NCI-H1417 (cell line): ENCODE data around the gene MFAP4.
"Not testable (repeated sequence)": the region's sequence is repeated elsewhere in the genome, so short reads cannot be mapped to it uniquely, and the experiment has no call there.

ENCODE experiments used
- DNase-seq, 3 experiments: peaks; one replicate each; lab custom pipeline; 2025; lab: John Stamatoyannopoulos, UW

The MFAP4 gene

DNA sequence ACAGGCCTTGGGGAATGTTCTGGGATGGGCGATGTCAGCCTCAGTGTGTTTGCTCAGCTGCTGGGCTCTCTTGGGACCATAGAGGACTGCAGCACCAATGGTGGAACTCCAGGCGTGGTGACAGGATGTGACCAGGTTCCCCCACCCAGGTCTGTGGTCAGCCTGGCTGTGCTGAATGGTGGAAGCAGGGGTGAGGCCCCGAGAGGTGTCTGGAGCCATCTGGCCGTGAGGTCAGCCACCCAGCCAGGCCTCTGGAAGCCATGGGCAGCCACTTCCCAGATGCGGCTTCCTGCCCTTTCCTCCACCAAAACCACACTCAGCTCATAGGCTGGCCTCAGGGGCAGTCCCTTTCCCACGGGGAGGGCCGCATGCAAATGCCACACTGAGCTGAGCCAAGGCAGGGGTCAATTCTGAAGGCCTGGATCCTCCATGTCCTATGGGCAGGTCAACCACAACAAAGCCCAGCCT is 16.5 kb downstream of the MFAP4 start:
- DNase-seq, result no peak

DNA sequence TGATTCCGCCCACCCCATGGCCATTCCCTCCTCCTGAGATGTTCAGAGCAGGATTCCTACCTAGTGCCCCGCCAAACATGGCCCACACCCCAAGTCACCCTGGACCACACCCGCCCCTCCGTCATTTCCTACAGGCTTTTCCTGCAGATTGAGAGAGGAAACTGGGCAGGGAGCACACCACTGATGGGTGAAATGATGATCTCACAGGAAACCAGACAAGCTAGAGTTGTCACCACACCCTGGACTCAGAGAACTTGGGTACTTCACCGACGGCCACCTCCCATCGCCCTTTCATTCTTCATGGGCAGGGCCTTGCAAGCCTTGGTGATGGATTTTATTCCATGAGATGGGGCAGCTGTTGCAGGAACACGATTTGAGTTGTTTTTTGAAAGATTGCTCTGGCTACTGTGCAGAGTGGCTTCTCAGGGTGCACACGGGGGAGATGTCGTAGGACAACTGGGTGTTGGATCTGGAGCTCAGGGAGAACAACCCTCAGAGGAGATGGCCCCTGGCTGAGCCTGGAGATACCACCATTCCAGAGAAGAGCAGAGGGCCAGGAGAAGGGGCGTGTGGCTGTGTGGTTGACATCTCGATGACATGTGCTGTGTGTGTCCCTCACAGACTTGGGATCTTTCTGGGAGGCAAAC is 17.0 kb downstream of the MFAP4 start:
- no peak for DNase-seq

DNA sequence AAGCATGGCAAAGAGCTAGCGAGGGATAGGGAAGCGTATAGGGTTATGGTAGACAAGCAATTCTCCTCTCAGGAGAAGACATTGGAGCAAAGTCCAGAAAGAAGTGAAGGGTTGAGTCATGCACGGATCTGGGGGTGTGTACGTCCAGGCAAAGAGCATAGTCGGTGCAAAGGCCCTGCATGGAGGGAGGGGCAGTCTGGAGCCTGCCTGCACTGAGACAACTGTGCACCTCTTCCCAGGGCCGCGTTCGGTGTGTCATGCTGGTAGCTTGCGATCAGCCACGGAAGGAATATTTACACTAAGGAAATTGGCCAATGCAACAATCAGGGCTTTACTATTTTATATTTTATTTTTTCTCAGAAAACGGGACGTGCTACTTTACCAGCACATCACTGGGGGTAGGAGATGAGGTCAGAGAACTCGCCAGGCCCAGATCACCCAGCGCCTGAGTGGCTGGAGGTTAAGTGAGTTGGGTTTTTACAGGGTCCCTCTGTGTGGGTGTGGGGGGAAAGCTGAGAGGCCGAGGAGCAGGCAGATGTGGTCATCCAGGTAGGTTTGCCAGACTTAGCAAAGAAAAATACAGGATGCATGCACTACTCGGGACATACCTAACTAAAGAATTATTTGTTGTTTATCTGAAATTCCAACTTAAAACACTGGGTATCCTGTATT is 17.7 kb downstream of the MFAP4 start:
- DNase-seq, result no peak

DNA sequence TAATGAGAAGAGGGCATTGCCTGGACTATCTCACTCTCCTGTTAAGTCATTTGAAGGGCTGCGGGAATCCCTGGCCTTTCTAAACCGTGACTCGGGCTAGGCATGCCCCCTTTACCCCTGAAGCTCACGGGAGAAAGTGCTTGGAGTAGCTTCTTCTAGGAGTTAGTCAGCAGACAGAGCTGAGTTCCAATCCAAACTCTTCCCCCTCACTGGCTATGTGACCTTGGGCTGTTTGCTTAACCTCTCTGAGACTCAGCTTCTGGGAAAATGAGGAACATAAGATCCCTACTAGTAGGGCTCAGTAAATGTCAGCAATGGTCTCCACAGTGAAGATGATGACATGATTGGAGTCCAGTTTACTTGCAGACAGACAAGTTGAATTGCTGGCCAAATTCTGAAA is 18.8 kb downstream of the MFAP4 start:
- DNase-seq, result no peak

DNA sequence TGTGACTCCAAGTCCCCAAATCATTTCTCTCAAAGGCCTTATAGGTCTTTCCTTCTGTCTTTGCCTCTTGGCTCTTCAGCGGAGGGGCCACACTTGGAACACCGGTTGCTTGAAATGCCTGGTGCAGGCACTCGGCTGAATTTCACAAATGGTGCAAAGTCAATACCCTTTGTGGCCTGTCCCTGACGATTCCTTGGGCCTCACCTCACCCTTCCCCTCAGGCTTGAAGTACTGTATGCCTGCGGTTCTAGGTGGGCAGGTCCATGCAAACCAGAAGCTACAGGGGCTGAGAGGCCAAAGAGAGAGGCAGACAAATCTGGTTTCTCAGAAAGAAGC is 20.4 kb downstream of the MFAP4 start:
- DNase-seq, result no peak

DNA sequence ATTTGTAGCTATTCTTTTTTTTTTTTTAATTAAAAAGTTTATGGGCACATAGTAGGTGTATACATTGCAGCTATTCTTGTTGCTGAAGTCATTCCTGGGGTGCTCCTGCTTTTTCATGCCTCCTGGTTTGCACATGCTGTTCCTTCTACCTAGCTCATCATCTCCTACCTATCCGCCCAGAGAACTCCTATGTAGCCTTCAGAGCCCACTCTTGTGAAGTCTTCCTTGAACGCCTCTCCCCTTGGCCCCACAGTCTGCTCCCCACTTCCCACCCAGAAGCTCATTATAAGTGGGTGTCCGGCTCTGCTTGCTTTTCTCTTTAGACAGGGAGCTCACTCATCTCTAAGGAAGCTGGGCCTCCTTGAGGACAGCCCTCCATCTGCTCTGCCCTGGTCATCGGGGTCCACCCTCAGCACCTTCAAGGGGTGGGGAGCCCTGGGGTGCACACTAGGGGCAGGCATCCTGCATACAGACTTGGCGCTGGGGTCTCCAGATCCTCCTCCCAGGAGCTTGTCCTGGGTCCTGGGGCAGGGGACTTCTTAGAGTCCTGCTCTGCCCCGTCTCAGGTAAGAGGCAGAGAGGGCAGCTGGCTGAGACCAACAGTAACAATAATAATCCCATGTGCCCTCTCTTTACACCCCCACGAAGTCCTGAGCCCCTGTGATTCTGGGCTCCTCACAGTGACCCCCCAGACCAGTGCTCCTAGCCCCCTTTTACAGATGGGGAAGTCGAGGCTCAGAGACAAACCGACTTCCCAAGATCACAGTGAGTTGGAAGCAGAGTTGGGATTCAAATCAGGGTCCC is 21.0 kb downstream of the MFAP4 start:
- no peak for DNase-seq

DNA sequence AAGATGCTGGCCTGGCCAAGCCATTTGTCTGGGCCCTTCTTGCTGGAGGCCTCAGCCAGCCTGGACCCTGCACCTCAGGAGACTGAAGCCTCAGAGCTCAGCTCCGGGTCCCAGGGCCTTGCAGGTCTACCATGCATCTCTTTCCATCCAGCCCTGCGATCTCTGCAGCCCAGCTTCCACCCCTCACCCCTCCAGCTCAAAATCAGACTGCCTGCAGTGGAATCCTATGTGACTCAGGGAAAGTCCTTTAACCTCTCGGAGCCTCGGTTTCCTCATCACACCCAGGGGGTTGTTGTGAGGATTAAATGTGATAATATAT is 21.5 kb downstream of the MFAP4 start:
- no peak for DNase-seq

DNA sequence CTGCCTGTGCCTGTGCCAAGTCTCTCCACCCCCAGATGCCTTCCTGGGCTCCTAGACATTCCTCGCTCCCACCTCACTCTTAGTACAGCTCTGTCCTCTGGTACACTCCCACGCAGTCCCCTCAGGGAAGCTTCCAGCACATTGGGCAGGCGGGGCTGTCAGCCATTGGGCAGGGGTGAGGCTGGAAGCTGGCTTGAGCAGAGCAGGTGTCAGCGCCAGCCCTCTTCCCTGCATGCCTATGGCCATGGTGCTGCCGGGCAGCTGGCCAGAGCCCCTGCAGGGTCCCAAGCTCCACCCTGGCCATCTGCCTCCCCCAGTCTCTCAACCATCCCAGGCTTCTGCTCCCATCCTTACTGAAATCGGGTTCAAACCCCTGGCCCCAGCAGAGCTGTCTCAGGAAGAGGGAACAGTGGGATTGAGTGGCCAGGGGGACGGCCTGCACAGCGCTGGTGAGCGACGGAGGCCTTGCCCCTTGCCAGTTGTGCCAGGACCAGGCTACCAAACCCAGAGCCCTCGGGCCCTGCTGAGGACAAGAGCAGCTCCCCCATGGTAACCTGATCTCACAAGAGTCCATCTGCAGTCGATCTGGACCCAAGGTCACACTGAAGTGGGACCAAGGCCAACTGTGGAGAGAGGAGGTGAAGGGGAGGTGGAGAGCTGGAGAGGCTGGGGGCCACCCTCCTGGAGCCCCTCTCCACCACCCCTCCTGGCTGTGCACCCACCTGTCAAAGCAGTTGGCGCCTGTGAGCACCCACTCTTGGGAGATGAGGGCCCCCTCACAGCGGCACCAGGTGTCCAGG is 22.1 kb downstream of the MFAP4 start:
- peak in 1 of 3 experiments; percentile 42 for DNase-seq

DNA sequence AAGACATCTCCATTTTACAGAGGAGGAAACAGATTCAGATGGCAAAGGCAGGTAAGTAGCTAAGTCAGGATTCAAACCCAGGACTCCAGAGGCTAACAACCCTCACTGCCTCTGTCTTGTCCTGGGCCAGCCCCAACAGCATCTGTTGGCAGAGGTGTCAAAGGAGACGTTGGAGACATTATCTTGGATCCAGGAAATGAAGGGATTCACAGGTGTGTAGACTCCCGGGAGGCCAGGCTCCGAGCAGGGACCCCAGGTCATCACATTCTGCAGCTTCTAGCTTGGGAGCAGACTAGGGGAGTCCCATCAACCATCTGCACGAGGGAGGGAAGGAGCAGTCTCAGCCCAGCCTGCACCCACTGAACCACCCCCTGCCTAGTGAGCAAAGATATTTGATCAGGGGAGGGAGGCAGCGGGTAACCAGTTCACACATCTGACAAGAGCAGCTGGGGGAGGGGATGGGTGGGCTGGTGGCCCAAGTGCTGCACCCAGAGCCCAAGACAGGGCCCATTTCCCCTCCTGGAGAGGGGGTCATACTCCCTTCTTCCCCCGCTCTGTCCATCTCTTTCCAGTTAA is 23.4 kb downstream of the MFAP4 start:
- DNase-seq, result peak in 1 of 3 experiments; percentile 27

DNA sequence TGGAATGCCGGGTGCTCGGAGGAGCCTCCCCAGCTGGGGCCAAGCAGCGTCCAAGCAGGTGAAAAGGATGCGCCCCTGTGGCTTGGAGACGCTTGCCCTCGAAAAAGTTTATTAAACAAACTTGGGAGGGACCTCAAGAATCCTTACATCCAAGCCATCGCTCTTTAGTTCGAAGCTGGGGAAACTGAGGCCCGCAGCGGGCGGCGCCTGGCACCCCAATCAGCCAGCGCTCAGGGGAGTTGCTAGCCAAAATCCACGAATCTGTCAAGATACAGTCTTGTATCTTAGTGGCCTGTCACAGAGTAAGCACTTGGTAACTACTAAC is 23.9 kb downstream of the MFAP4 start:
- no peak for DNase-seq

DNA sequence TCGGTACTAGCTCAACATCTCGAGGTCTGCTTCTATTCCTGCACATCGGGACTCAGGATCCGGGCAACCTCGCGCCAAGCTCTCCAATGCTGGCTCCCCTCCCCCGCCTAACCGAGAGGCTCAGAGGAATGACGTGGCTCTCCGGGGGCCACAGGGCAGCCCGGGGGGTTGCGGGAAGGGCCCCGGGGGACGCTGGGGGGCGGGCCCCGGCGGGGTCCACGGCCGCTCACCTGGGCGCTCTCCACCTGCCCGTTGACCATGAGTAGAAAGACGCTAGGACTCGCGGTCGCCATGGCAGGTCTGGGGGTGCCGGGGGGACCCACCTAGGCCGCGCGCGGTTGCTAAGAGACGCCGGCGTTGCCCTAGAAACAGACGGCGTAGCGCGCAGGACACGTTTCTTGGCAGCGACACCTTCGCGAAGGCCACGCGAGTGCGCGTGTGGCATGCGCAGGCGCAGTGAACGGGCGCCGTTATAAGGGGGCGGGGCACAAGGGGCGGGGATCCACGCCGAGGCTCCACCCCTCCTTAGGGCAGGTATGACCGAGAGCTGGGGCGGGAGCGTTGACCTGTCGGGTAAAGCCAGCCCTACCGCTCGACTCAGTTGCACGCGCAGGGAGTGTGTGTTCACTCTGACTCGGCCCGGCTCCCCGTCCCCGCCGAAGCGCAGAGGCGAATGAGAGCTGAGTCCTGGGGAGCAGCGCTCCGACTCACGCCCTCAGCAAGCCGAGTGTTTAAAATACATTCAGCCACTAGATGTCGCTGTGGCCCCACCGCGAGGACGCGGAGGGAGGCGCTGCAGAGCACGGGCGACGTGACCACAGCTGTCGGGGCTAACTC is 24.5 kb downstream of the MFAP4 start, which contains the start of gene B9D1:
Gene B9D1, minus strand, starts transcription at position 447 of the 837 bp plus-strand sequence. Its CDS starts 154 bp downstream, at position 293.
- peak; percentile 86 to 95 (median 88) for DNase-seq

DNA sequence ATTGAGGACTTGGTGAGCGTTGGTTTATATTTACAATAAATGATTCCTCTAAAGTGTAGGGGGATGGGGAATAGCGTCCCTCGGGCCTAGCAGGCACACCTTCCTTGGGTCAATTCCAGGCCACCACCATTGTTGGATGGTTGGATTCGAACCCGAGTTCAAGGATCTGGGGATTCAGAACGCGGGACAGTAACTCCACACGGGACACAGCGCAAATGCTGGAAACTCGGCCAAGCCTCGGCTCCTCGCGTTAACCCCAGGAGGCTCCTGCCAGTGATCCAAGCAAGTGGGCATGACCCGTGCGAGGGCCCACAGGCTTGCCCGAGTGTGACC is 25.1 kb downstream of the MFAP4 start:
- DNase-seq, result no peak

DNA sequence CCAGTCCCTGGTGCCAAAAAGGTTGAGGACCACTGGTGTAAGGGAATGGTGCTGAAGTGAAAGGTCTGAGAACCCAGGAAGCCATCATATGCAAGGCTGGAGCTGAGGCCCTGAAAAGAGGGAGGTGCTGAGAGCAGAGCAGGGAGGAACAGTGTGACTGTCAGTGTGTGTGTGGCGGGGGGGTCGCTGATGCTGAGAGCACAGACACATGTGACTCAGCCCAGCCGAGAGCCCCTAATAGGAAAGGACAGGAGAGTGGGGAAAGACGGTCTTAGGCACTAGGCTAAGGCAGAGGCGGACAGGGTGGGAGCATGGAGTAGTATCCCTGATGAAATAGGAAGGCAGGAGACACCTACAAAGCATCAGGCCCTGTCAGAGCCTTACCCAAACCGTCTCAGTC is 25.7 kb downstream of the MFAP4 start:
- DNase-seq, result no peak

DNA sequence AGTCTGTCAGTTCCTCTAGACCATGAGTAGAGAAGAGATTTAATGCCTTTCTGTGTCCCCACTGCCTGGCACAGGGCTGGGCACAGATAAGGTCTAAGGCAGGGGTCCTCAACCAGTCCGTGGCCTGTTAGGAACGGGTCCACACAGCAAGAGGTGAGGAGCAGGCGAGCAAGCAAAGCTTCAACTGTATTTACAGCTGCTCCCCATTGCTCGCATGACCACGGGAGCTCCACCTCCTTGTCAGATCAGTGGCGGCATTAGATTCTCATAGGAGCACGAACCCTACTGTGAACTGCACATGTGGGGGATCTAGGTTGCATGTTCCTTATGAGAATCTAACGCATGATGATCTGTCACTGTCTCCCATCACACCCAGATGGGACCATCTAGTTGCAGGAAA is 26.2 kb downstream of the MFAP4 start:
- DNase-seq, result no peak

DNA sequence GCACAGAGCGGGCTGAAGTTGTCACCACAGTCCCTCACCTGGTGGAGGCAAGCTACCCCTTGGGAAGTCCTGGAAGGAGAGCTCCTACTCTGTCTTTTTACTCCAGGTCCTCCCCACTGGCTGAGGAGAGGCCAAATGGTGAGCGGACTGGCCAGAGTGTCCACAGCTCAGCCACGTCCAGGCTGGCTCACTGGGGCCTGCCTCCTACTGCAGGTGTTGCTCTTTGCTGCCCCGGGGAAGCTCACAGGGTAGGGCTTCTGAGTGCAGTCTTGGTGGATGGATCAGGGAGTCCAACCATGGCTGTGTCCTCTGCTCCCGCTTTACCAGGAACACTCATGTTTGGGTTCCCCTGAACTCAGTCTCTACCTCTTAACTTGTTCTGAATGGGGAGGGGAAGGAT is 27.1 kb downstream of the MFAP4 start:
- DNase-seq, result no peak

DNA sequence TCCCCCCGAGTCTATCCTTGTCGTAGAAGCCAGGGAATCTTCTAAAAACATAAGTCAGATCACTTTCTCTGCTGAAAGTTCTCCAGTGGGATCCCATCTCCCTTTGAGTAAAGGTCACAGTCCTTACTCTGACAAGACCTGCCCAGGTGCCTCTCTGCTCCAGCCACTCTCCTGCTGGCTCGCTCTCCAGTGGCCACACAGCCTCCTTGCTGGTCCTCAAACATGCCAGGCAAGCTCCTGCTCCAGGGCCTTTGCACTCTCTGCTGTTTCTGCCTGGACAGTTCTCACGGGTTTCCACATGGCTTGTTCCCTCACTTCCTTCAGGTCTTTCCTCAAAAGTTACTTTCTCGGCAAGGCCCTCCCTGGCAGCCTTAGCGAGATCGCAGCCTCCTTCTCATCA is 27.8 kb downstream of the MFAP4 start:
- no peak for DNase-seq

DNA sequence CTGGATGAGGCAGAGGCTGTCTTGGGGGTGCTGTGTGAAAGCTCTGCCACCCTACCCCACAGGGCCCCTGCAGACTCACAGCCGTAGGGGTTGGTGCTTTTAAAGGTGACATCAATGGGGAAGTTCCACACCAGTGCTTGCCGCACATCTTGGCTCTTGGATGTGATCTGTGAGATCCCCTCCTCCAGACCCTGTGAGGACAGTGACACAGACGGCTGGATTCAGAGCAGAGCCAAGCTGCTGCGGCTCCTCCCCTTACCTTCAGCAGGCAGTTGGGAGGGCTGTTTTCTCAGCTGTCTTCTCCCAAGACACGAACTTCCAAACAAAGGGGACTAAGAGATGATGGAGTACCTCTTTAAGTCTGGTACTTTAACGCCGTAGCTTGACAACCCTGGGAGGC is 29.2 kb downstream of the MFAP4 start:
- no peak for DNase-seq

DNA sequence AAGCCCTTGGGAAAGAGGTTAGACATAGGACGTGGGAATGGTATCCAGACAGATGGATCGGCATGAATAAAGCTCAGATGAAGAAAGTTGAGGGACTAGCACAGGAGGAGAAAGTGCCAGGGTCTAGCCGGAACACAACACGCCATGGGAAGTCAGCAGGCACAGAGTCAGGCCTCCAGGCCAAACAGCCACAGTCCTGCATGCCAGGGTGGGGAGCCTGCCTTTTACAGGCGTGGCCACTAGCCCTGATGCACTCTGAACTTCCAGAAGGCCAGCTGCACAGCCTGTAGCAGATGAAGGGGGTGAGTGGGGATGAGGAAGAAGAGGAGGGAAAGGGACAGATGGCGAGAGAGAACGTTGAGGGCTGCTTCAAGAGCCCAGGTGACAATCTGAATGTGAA is 29.6 kb downstream of the MFAP4 start:
- DNase-seq, result no peak

DNA sequence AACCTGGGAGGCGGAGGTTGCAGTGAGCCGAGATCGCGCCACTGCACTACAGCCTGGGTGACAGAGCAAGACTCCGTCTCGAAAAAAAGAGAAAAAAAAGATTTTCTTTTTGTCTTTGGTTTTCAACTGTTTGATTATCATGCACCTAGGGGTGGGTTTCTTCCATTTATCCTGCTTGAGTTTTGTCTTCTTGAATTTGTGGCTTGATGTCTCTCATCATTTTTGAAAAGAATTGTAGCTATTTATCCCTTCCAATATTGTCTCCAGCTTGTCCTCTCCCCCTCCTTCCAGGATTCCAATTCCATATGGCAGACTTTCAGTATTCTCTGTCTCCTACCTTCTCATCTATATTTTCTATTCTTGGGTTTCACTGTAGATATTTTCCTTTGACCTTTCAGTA is 32.2 kb downstream of the MFAP4 start:
- no peak for DNase-seq

DNA sequence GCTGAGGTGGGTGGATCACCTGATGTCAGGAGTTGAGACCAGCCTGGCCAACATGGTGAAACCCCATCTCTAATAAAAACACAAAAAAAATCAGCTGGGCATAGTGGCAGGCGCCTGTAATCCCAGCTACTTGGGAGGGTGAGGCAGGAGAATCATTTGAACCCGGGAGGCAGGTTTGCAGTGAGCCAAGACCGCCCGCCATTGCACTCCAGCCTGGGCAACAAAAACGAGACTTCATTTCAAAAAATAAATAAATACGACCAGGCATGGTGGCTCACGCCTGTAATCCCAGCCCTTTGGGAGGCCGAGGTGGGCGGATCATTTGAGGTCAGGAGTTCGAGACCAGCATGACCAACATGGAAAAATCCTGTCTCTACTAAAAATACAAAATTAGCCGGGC is 33.6 kb downstream of the MFAP4 start:
- DNase-seq, result not testable (repeated sequence)

DNA sequence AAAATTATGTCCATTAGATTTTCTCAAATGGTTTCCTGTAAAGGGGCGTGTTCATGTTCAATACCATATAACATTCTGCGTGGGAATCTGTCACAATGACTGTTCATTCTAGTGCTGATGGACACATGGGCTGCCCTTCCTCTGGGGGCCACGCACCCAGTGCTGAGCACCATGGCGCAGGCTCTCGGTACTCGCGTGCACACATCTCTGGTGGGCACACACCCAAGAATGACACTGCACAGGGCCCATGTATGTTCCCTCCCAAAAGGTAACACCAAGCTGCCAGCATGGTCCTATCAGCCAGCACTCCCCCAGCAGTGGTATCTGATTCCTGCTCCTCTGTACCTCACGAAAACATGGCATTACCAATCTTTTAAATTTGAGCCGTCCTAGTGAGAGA is 38.2 kb downstream of the MFAP4 start:
- no peak for DNase-seq
